ENCODE data around the gene RETREG3. TPM values are rescaled to one million over a fixed set of nuclear protein-coding genes. Genes with fewer than 3 reads are reported as not detected.
A peak's percentile ranks its signal among the peaks of the same experiment; 100 is the strongest.

The RETREG3 gene
- total RNA-seq, 2 donors from 2014 or later = 36.9 to 42.0 TPM

DNA sequence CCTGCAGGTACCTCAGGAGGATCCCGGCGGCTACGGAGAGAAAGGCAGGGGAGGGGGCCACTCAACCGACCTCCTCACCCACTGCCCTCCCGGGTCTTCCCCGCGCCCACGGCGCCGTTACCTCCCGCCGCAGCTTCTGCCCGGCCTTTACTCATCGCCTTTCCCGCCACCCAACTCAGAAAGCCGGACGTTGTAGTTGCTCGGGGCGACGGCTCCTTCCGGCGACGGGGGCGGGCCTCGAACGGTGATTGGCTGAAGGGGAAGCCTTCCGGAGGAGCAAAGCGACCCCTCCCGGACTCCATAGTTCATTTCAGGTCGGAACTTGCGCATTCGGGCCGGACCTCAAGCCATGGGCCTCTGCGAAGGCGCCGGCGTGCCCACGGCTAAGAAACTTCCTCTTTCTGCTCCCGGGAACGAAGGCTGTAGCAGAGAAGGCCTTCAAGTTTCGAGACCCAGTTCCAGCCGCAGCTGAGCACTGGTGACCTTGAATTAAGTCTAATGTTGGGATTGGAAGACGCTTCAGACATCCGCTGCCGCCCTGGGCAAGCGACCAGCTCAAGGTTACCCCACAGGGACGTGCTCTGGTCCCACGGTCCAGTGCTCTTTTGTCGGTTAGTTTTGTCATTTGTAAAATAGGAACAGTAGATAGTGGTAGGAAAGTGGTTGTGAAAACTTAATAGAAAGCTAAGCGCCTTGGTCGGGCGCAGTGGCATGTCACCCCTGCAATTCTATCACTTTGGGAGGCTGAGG, 31.5 kb downstream of the RETREG3 start, which contains the start of gene PSMC3IP:
Gene PSMC3IP, minus strand, starts transcription at position 198 of the 750 bp plus-strand sequence. Its CDS starts 43 bp downstream, at position 155.
- intact Hi-C loops (cut with DNase I) = loop anchor here (5.0 kb wide), 1 partner anchor 105 kb away; the partner anchor contains the start of genes CCR10 and CNTNAP1
- no peaks in the 10 kb centered on the region for H3K9me3 ChIP-seq
- H3K36me3 ChIP-seq (replicated peaks in 1 of 2; ENCODE audit: insufficient read depth in 1 of 2, low read depth in 2 of 2) = peaks cover 14 to 27% of the 10 kb centered on the region in 2 donors

GRCh38 chr17:42577140-42577531, 32.0 kb downstream of the RETREG3 start:
- no peaks in the 10 kb centered on the region for H3K9me3 ChIP-seq
- DNase-seq (no peak), ATAC-seq (no peak)
- WGBS, 2 donors = 6 to 7% methylated on average over 5 to 18 of the region's 18 CpGs
- H3K27ac ChIP-seq = peak overlapping the region; percentile 45 to 92 (median 75)
- no peak for TF ChIP-seq POLR2A (IDR thresholded peaks at IDR 0.05)
- TF ChIP-seq, protein P1, sequence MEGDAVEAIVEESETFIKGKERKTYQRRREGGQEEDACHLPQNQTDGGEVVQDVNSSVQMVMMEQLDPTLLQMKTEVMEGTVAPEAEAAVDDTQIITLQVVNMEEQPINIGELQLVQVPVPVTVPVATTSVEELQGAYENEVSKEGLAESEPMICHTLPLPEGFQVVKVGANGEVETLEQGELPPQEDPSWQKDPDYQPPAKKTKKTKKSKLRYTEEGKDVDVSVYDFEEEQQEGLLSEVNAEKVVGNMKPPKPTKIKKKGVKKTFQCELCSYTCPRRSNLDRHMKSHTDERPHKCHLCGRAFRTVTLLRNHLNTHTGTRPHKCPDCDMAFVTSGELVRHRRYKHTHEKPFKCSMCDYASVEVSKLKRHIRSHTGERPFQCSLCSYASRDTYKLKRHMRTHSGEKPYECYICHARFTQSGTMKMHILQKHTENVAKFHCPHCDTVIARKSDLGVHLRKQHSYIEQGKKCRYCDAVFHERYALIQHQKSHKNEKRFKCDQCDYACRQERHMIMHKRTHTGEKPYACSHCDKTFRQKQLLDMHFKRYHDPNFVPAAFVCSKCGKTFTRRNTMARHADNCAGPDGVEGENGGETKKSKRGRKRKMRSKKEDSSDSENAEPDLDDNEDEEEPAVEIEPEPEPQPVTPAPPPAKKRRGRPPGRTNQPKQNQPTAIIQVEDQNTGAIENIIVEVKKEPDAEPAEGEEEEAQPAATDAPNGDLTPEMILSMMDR (IDR thresholded peaks at IDR 0.05) = no peak
- H3K4me3 ChIP-seq = peak overlapping the region in 1 of 2 donors; percentile 43
- H3K4me1 ChIP-seq = peaks cover 24% of the 10 kb centered on the region
- intact Hi-C loops (cut with DNase I) = loop anchor here (5.0 kb wide), 1 partner anchor 105 kb away; the partner anchor contains the start of genes CCR10 and CNTNAP1
- peaks cover 9 to 22% of the 10 kb centered on the region in 2 donors for H3K36me3 ChIP-seq (replicated peaks in 1 of 2; ENCODE audit: insufficient read depth in 1 of 2, low read depth in 2 of 2)
- H3K27me3 ChIP-seq = no peaks in the 10 kb centered on the region

More for the DNA sequence above, 31.5 kb downstream of the RETREG3 start, which contains the start of gene PSMC3IP:
- peak within 1 kb of the TSS; percentile 63 to 92 (median 78) for H3K27ac ChIP-seq
- ATAC-seq (peak; percentile 96), DNase-seq (peak; percentile 95 to 96 (median 95))
- WGBS, 2 donors = 1 to 2% methylated on average over 18 to 52 of the region's 52 CpGs
- TF ChIP-seq, protein P1 (IDR thresholded peaks at IDR 0.05) = peak in 4 of 7 experiments; percentile 26 to 49 (median 42)
- TF ChIP-seq POLR2A (IDR thresholded peaks at IDR 0.05) = peak in 2 of 3 donors; percentile 76 to 79
- peaks cover 22% of the 10 kb centered on the region for H3K4me1 ChIP-seq
- no peaks in the 10 kb centered on the region for H3K27me3 ChIP-seq
- peak within 1 kb of the TSS; percentile 38 to 43 for H3K4me3 ChIP-seq

DNA sequence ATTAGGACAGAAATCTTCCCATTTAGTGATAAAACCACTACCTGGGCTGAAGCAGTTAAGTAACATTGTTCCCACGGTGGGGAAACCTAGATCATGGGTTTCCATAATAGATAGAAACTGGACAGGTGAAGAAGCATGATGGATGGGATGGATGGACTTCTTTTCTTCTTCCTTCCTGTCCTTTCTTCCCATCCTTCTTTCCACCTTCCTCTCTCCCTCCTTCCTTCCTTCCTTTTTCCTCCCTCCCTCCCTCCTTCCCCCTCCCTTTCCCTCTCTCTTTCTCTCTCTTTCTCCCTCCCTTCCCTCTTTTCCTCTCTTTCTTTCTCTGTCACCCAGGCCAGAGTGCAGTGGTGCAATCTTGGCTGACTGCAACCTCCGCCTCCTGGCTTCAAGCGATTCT, 34.7 kb downstream of the RETREG3 start:
- no peak overlapping the region for H3K27ac ChIP-seq
- H3K4me1 ChIP-seq = peaks cover 40% of the 10 kb centered on the region
- no peaks in the 10 kb centered on the region for H3K27me3 ChIP-seq
- WGBS, 2 donors = 74 to 85% methylated on average over 3 of the region's 3 CpGs
- DNase-seq (no peak), ATAC-seq (no peak)
- no peaks in the 10 kb centered on the region for H3K9me3 ChIP-seq
- H3K36me3 ChIP-seq (replicated peaks in 1 of 2; ENCODE audit: insufficient read depth in 1 of 2, low read depth in 2 of 2) = peaks cover 7 to 23% of the 10 kb centered on the region in 2 donors
- intact Hi-C loops (cut with DNase I) = no loop called here
- TF ChIP-seq POLR2A (IDR thresholded peaks at IDR 0.05) = no peak
- TF ChIP-seq, protein P1 (IDR thresholded peaks at IDR 0.05) = no peak
- H3K4me3 ChIP-seq = no peak overlapping the region

GRCh38 chr17:42573095-42573494, 36.1 kb downstream of the RETREG3 start:
- Histone ChIP-seq H3K9me3 (no peaks in the 10 kb centered on the region), H3K4me1 (peaks cover 43% of the 10 kb centered on the region), H3K27me3 (no peaks in the 10 kb centered on the region), H3K36me3 (replicated peaks in 1 of 2; ENCODE audit: insufficient read depth in 1 of 2, low read depth in 2 of 2) (peaks cover 7 to 29% of the 10 kb centered on the region in 2 donors), H3K4me3 (no peak overlapping the region), H3K27ac (no peak overlapping the region)
- ATAC-seq = no peak
- intact Hi-C loops (cut with DNase I) = no loop called here
- 78 to 81% methylated on average over 4 of the region's 4 CpGs for WGBS, 2 donors
- no peak for DNase-seq
- no peak for TF ChIP-seq POLR2A (IDR thresholded peaks at IDR 0.05)

- ATAC-seq = no peak
- Histone ChIP-seq H3K9me3 (no peaks in the 10 kb centered on the region), H3K4me3 (no peak overlapping the region), H3K27me3 (no peaks in the 10 kb centered on the region), H3K27ac (peak overlapping the region; percentile 15 to 56 (median 26)), H3K36me3 (replicated peaks in 1 of 2; ENCODE audit: insufficient read depth in 1 of 2, low read depth in 2 of 2) (peaks cover 7 to 29% of the 10 kb centered on the region in 2 donors), H3K4me1 (peaks cover 43% of the 10 kb centered on the region)
- no peak for TF ChIP-seq POLR2A (IDR thresholded peaks at IDR 0.05)
- TF ChIP-seq, protein P1 (IDR thresholded peaks at IDR 0.05) = no peak
- 19 to 30% methylated on average over 12 of the region's 12 CpGs for WGBS, 2 donors
- intact Hi-C loops (cut with DNase I) = no loop called here
- DNase-seq = peak; percentile 59 to 84 (median 80)
Observed at GRCh38 chr17:42571435-42572225, 37.5 kb downstream of the RETREG3 start.

Data from body of pancreas (tissue), 4 donors.